ENCODE data around the gene PTPN14.

Gene PTPN14

DNA sequence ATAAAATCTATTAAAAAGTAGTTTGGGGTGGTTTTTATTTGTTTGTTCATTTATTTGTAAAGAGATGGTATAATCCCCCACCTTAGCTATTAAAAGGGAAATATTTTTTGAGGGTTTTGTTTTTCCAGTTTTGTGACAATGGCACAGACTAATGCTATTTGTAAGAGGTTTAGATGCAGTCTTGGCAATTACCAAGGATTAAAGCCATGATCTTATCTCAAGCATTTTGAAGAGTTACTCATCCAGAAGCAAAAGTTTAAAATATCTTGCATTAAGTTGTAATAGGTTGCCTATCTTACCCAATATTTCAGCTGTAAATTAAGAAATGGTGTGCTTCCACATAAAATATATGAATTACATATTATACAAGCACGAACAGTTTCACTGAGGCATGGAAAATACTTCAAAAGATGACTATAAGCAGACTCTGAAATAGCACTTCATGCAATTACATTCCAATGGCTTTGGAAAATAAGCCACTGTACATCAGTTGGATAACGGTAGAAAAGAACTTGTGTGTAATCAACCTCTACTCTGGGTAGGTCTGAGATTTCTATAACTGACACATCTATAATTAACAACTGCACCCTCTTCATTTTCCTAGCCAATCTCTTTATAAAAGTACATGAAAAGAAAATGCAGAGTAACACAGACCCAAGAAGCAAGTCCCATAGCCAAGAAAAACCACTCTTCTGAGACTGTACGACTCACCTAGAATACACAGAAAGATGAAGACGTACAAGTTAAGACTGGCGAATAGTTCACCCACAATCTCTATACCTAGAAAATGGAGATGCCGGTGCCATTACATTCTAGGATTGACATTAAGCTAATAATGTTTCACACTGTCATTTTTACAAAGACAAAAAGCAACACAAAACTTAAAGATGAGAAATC, 95.2 kb downstream of the PTPN14 start:
- Histone ChIP-seq H3K9ac (ENCODE audit: low read length) (no peak overlapping the region), H3K4me3 (ENCODE audit: low read length) (no peak overlapping the region), H2BK5ac (ENCODE audit: low read length) (no peak overlapping the region), H2BK120ac (ENCODE audit: low read depth, low read length) (no peak overlapping the region), H3K4me1 (ENCODE audit: control insufficient read depth, low read depth, low read length) (peaks cover 14% of the 10 kb centered on the region), H4K5ac (ENCODE audit: low read length) (no peak overlapping the region), H3K23ac (ENCODE audit: low read length) (no peak overlapping the region), H3K56ac (ENCODE audit: low read length) (peak overlapping the region; percentile 19), H3K27me3 (ENCODE audit: insufficient read depth, low read length, poor library complexity) (no peaks in the 10 kb centered on the region), H3K36me3 (ENCODE audit: control insufficient read depth, insufficient read depth, low read length) (no peaks in the 10 kb centered on the region), H2BK15ac (replicated peaks; ENCODE audit: low read depth) (peak overlapping the region; percentile 59), H3K79me2 (ENCODE audit: control insufficient read depth, insufficient read depth, low read length) (peaks cover 59% of the 10 kb centered on the region), H4K8ac (ENCODE audit: low read depth, low read length) (no peak overlapping the region), H2AK5ac (ENCODE audit: low read length) (no peak overlapping the region), H3K79me1 (ENCODE audit: low read length) (peaks cover 16% of the 10 kb centered on the region), H3K4me2 (ENCODE audit: low read length) (no peak overlapping the region), H3K18ac (ENCODE audit: low read length) (no peak overlapping the region), H3K4ac (ENCODE audit: low read depth, low read length) (no peak overlapping the region), H3K27ac (ENCODE audit: low read depth, low read length) (no peak overlapping the region)
- no CpG with 5 or more reads among the region's 6 CpGs for WGBS (ENCODE audit: extremely low coverage, insufficient coverage, low lambda C conversion rate)
- DNase-seq = no peak

DNA sequence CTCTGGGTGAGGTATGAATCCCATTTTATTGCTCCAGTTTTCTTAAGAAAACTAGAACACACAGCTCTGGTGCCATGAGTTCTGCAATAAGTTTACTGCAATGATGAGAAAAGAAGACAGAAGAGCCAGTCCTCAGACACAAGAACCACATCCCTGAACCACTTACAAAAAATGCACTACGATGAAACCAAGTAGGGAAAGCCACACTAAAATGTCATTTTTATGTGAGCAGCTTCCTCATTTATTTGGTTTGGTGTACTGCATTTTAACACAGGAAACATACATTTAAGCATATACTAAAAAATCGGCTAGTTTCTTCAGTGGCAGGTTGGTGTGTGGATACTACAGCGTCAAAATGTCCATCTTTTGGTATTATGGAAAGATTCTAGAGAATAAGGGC, 95.9 kb downstream of the PTPN14 start:
- Histone ChIP-seq H3K27ac (ENCODE audit: low read depth, low read length) (no peak overlapping the region), H3K56ac (ENCODE audit: low read length) (no peak overlapping the region), H4K8ac (ENCODE audit: low read depth, low read length) (no peak overlapping the region), H2AK5ac (ENCODE audit: low read length) (no peak overlapping the region), H3K79me2 (ENCODE audit: control insufficient read depth, insufficient read depth, low read length) (peaks cover 54% of the 10 kb centered on the region), H3K4ac (ENCODE audit: low read depth, low read length) (no peak overlapping the region), H3K4me2 (ENCODE audit: low read length) (no peak overlapping the region), H2BK15ac (replicated peaks; ENCODE audit: low read depth) (no peak overlapping the region), H3K36me3 (ENCODE audit: control insufficient read depth, insufficient read depth, low read length) (no peaks in the 10 kb centered on the region), H3K9ac (ENCODE audit: low read length) (no peak overlapping the region), H3K27me3 (ENCODE audit: insufficient read depth, low read length, poor library complexity) (no peaks in the 10 kb centered on the region), H3K23ac (ENCODE audit: low read length) (no peak overlapping the region), H3K4me1 (ENCODE audit: control insufficient read depth, low read depth, low read length) (peaks cover 14% of the 10 kb centered on the region), H3K4me3 (ENCODE audit: low read length) (no peak overlapping the region), H2BK120ac (ENCODE audit: low read depth, low read length) (no peak overlapping the region), H4K5ac (ENCODE audit: low read length) (no peak overlapping the region), H2BK5ac (ENCODE audit: low read length) (no peak overlapping the region), H3K79me1 (ENCODE audit: low read length) (peaks cover 13% of the 10 kb centered on the region), H3K18ac (ENCODE audit: low read length) (no peak overlapping the region)
- no CpG with 5 or more reads among the region's 3 CpGs for WGBS (ENCODE audit: extremely low coverage, insufficient coverage, low lambda C conversion rate)
- DNase-seq = no peak

DNA sequence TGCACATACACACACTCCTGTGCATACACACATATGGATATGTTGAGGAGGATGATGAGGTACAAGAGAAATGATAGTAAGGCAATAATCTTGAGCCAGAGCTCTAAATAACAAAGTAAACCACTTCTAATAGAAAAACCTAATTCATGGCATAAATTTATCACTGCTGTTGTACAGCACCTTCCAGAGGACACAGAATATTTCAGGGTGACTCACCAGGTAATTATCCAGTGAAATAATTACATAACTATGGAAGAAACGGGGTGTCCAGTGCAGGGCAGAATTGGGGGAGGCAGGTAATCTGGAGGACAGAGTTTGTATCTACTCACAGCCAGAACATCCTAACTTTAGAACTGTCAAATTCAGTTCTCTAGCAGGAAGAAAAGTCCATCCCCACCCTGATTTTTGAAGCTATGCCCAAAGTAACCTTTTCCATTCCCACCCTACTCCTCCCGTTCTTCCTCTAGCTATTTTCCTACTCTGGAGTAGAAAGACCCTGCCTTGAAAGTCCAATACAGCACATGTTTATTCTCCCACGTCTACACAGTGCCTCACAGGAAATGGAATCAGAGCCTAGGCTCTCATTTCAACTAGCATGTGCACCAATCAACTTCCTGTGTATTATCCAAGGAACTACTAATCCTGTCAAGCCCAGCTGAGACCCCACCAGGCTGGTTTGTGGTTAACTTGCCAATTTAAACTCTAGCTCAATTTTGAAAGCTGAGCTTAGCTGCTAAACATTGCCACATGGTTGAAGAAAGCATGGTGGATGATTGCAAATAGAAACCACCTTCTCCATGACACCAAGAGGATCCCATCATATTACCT, 96.6 kb downstream of the PTPN14 start:
- Histone ChIP-seq H3K79me2 (ENCODE audit: control insufficient read depth, insufficient read depth, low read length) (peaks cover 49% of the 10 kb centered on the region), H3K36me3 (ENCODE audit: control insufficient read depth, insufficient read depth, low read length) (no peaks in the 10 kb centered on the region), H4K5ac (ENCODE audit: low read length) (no peak overlapping the region), H3K9ac (ENCODE audit: low read length) (no peak overlapping the region), H3K4me1 (ENCODE audit: control insufficient read depth, low read depth, low read length) (peaks cover 14% of the 10 kb centered on the region), H3K18ac (ENCODE audit: low read length) (no peak overlapping the region), H2AK5ac (ENCODE audit: low read length) (no peak overlapping the region), H3K79me1 (ENCODE audit: low read length) (peaks cover 12% of the 10 kb centered on the region), H2BK15ac (replicated peaks; ENCODE audit: low read depth) (no peak overlapping the region), H2BK120ac (ENCODE audit: low read depth, low read length) (no peak overlapping the region), H3K4me3 (ENCODE audit: low read length) (no peak overlapping the region), H3K56ac (ENCODE audit: low read length) (peak overlapping the region; percentile 11), H3K27me3 (ENCODE audit: insufficient read depth, low read length, poor library complexity) (no peaks in the 10 kb centered on the region), H3K4ac (ENCODE audit: low read depth, low read length) (no peak overlapping the region), H3K23ac (ENCODE audit: low read length) (no peak overlapping the region), H3K27ac (ENCODE audit: low read depth, low read length) (no peak overlapping the region), H4K8ac (ENCODE audit: low read depth, low read length) (no peak overlapping the region), H3K4me2 (ENCODE audit: low read length) (no peak overlapping the region), H2BK5ac (ENCODE audit: low read length) (no peak overlapping the region)
- peak; percentile 60 for DNase-seq
- no CpG with 5 or more reads among the region's 3 CpGs for WGBS (ENCODE audit: extremely low coverage, insufficient coverage, low lambda C conversion rate)

DNA sequence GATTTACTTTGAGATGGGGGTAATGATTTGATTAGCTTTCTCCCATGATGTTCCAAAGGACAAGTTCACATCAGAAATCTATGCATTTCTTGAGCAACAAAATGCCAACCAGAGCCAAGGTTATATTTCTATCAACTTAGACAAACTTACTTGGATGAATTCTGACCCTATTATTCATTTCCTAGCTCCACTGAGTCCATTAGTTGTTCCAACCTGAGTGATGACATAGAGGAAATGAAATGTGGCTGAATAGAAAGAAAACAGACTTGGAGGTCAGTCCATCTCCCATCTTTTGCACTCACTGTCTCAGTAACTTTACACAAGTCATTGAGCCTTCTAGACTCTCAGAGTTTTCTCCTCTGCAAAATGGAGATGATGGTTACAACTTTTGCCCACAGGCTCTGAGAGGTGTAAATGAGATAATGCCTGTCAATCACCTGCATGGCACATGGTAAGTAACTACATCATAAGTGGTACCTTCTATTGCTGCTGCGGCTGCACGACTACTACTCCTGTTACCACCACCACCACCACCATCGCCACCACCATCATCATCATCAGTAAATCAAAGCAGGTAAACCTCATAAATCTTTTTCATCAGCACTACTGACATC, 98.2 kb downstream of the PTPN14 start:
- peak overlapping the region; percentile 57 for H2BK15ac ChIP-seq (replicated peaks; ENCODE audit: low read depth)
- WGBS (ENCODE audit: extremely low coverage, insufficient coverage, low lambda C conversion rate) = no CpG with 5 or more reads among the region's 3 CpGs
- no peak overlapping the region for H3K23ac ChIP-seq (ENCODE audit: low read length)
- H3K56ac ChIP-seq (ENCODE audit: low read length) = no peak overlapping the region
- H4K5ac ChIP-seq (ENCODE audit: low read length) = no peak overlapping the region
- H3K27ac ChIP-seq (ENCODE audit: low read depth, low read length) = no peak overlapping the region
- no peak overlapping the region for H2AK5ac ChIP-seq (ENCODE audit: low read length)
- no peak overlapping the region for H2BK120ac ChIP-seq (ENCODE audit: low read depth, low read length)
- no peaks in the 10 kb centered on the region for H3K36me3 ChIP-seq (ENCODE audit: control insufficient read depth, insufficient read depth, low read length)
- peaks cover 11% of the 10 kb centered on the region for H3K79me1 ChIP-seq (ENCODE audit: low read length)
- no peak overlapping the region for H2BK5ac ChIP-seq (ENCODE audit: low read length)
- no peak overlapping the region for H3K4me3 ChIP-seq (ENCODE audit: low read length)
- H3K79me2 ChIP-seq (ENCODE audit: control insufficient read depth, insufficient read depth, low read length) = peaks cover 42% of the 10 kb centered on the region
- peaks cover 14% of the 10 kb centered on the region for H3K4me1 ChIP-seq (ENCODE audit: control insufficient read depth, low read depth, low read length)
- no peak overlapping the region for H3K4ac ChIP-seq (ENCODE audit: low read depth, low read length)
- no peak overlapping the region for H4K8ac ChIP-seq (ENCODE audit: low read depth, low read length)
- no peak for DNase-seq
- H3K27me3 ChIP-seq (ENCODE audit: insufficient read depth, low read length, poor library complexity) = no peaks in the 10 kb centered on the region
- no peak overlapping the region for H3K18ac ChIP-seq (ENCODE audit: low read length)
- no peak overlapping the region for H3K4me2 ChIP-seq (ENCODE audit: low read length)
- no peak overlapping the region for H3K9ac ChIP-seq (ENCODE audit: low read length)

DNA sequence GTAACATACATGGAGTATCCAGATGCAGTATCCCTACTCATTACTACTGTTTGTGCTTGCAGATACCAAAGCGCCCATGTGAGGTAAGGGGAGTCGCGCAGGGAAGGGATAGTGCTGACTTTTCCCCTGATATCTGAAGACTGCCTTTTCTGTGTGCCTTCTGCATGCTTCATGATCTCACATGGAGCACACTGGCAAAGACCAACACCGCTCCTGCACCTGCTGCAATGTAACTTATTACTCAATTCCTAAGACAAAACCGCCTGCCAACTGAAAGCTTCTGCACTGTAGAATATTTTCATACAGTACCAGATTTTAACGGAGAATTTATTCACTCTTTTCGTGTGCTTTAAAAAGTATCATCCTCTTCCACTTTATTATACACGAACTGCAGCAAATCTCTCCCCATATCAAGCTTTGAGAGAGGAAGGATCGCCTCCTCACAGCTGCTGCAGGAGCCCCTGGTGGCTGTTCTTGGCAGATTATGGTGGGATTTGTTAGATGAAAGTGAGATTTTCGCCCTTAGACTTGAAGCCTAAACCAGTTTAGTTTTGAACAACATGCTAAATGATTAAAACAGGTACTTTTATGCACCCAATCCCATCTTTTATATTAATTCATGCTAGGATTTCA, 99.1 kb downstream of the PTPN14 start:
- Histone ChIP-seq H3K56ac (ENCODE audit: low read length) (no peak overlapping the region), H2BK120ac (ENCODE audit: low read depth, low read length) (no peak overlapping the region), H3K4ac (ENCODE audit: low read depth, low read length) (no peak overlapping the region), H3K9ac (ENCODE audit: low read length) (no peak overlapping the region), H2BK5ac (ENCODE audit: low read length) (no peak overlapping the region), H3K27me3 (ENCODE audit: insufficient read depth, low read length, poor library complexity) (no peaks in the 10 kb centered on the region), H3K79me1 (ENCODE audit: low read length) (peaks cover 11% of the 10 kb centered on the region), H3K79me2 (ENCODE audit: control insufficient read depth, insufficient read depth, low read length) (peaks cover 37% of the 10 kb centered on the region), H2BK15ac (replicated peaks; ENCODE audit: low read depth) (no peak overlapping the region), H3K36me3 (ENCODE audit: control insufficient read depth, insufficient read depth, low read length) (no peaks in the 10 kb centered on the region), H3K18ac (ENCODE audit: low read length) (no peak overlapping the region), H3K4me1 (ENCODE audit: control insufficient read depth, low read depth, low read length) (peaks cover 15% of the 10 kb centered on the region), H3K4me2 (ENCODE audit: low read length) (no peak overlapping the region), H2AK5ac (ENCODE audit: low read length) (no peak overlapping the region), H4K5ac (ENCODE audit: low read length) (no peak overlapping the region), H3K27ac (ENCODE audit: low read depth, low read length) (no peak overlapping the region), H3K23ac (ENCODE audit: low read length) (no peak overlapping the region), H3K4me3 (ENCODE audit: low read length) (no peak overlapping the region), H4K8ac (ENCODE audit: low read depth, low read length) (no peak overlapping the region)
- no peak for DNase-seq
- WGBS (ENCODE audit: extremely low coverage, insufficient coverage, low lambda C conversion rate) = no CpG with 5 or more reads among the region's 10 CpGs
